ENCODE results near the gene AGAP1.

DNA sequence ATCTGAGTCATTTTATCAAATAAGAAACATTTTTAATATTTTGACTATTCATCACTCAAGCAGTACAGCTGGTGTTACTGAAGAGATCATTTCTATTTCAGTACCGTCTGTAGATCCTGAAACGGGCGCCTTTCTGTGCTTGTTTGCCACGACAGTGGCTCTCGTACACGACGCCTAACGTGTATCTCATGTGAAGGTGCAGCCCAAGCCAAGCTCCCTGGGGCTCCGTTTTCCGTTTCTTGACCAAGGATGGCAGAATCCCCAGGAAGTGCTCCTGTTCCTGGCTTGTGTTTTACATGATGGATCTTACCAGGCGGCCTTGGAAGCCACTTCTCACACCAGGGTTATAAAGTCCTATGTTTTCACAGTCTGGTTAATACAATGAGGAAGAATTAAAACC is 353.7 kb downstream of the AGAP1 start:
- TF ChIP-seq, protein P1, sequence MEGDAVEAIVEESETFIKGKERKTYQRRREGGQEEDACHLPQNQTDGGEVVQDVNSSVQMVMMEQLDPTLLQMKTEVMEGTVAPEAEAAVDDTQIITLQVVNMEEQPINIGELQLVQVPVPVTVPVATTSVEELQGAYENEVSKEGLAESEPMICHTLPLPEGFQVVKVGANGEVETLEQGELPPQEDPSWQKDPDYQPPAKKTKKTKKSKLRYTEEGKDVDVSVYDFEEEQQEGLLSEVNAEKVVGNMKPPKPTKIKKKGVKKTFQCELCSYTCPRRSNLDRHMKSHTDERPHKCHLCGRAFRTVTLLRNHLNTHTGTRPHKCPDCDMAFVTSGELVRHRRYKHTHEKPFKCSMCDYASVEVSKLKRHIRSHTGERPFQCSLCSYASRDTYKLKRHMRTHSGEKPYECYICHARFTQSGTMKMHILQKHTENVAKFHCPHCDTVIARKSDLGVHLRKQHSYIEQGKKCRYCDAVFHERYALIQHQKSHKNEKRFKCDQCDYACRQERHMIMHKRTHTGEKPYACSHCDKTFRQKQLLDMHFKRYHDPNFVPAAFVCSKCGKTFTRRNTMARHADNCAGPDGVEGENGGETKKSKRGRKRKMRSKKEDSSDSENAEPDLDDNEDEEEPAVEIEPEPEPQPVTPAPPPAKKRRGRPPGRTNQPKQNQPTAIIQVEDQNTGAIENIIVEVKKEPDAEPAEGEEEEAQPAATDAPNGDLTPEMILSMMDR (IDR thresholded peaks at IDR 0.05), result no peak
- no peak for TF ChIP-seq POLR2A (IDR thresholded peaks at IDR 0.05)
